ENCODE measurements around the gene ENO3.
"Not testable (repeated sequence)": the region's sequence is repeated elsewhere in the genome, so short reads cannot be mapped to it uniquely, and the experiment has no call there.

The ENO3 gene

GRCh38 chr17:4950746-4951204 lies at the start of gene ENO3:
TSS of gene ENO3 (plus strand) at chr17:4951119. CDS start at chr17:4951830, 711 bp downstream.
- no peak for DNase-seq (ENCODE audit: low spot score)

GRCh38 chr17:4901648-4902344 lies 49.1 kb upstream of the ENO3 start:
- no peak for DNase-seq (ENCODE audit: low spot score)

GRCh38 chr17:4902540-4902939 lies 48.4 kb upstream of the ENO3 start:
- DNase-seq (ENCODE audit: low spot score), result no peak

GRCh38 chr17:4903051-4903818 lies 47.7 kb upstream of the ENO3 start, which contains the start of gene CHRNE:
TSS of gene CHRNE (minus strand) at chr17:4903098. CDS start at chr17:4903063, 35 bp downstream.
- DNase-seq (ENCODE audit: low spot score), result peak; percentile 54

GRCh38 chr17:4906642-4907041 lies 44.3 kb upstream of the ENO3 start:
- DNase-seq (ENCODE audit: low spot score), result not testable (repeated sequence)

GRCh38 chr17:4908301-4908700 lies 42.6 kb upstream of the ENO3 start:
- DNase-seq (ENCODE audit: low spot score), result no peak

GRCh38 chr17:4908711-4909496 lies 42.0 kb upstream of the ENO3 start:
- peak; percentile 95 for DNase-seq (ENCODE audit: low spot score)

GRCh38 chr17:4913994-4914393 lies 36.9 kb upstream of the ENO3 start:
- DNase-seq (ENCODE audit: low spot score), result no peak

GRCh38 chr17:4914551-4914950 lies 36.4 kb upstream of the ENO3 start:
- not testable (repeated sequence) for DNase-seq (ENCODE audit: low spot score)

- no peak for DNase-seq (ENCODE audit: low spot score)
These were observed 31.3 kb upstream of the ENO3 start for GRCh38 chr17:4919511-4920047.

GRCh38 chr17:4920351-4921048 lies 30.4 kb upstream of the ENO3 start:
- DNase-seq (ENCODE audit: low spot score), result no peak

GRCh38 chr17:4921320-4921719 lies 29.6 kb upstream of the ENO3 start:
- no peak for DNase-seq (ENCODE audit: low spot score)

GRCh38 chr17:4926577-4927335 lies 24.2 kb upstream of the ENO3 start:
- DNase-seq (ENCODE audit: low spot score), result not testable (repeated sequence)

- DNase-seq (ENCODE audit: low spot score), result no peak
These were observed 22.0 kb upstream of the ENO3 start for GRCh38 chr17:4928881-4929280.

GRCh38 chr17:4931963-4932362 lies 19.0 kb upstream of the ENO3 start, which contains the start of gene GP1BA:
TSS of gene GP1BA (plus strand) at chr17:4932277. CDS start at chr17:4932605, 328 bp downstream.
- no peak for DNase-seq (ENCODE audit: low spot score)

GRCh38 chr17:4932756-4933155 lies 18.2 kb upstream of the ENO3 start:
- no peak for DNase-seq (ENCODE audit: low spot score)

GRCh38 chr17:4933646-4934045 lies 17.3 kb upstream of the ENO3 start:
- DNase-seq (ENCODE audit: low spot score), result no peak

- peak; percentile 42 for DNase-seq (ENCODE audit: low spot score)
These were observed 16.5 kb upstream of the ENO3 start for GRCh38 chr17:4934173-4934979.

- no peak for DNase-seq (ENCODE audit: low spot score)
These were observed 15.3 kb upstream of the ENO3 start for GRCh38 chr17:4935650-4936049.

- DNase-seq (ENCODE audit: low spot score), result no peak
These were observed 14.5 kb upstream of the ENO3 start for GRCh38 chr17:4936436-4936835.

Measured in kidney capillary endothelial cell (primary cell).